Peyer's patch (tissue), 4 donors: ENCODE measurements around the gene GGA1.

Experiments
- CTCF ChIP-seq, 6 experiments: fragments of 450-650 bp in 4 of 6; fragments of 200-600 bp in 2 of 6; sonication (generic) in 1 of 6; IDR thresholded peaks; one replicate each; pipeline ENCODE4 v1.5.1; 2017 to 2019; ENCODE audit warnings: antibody characterized with exemption in 6 of 6, mild to moderate bottlenecking in 3 of 6, moderate library complexity in 1 of 6
- POLR2A ChIP-seq, 2 donors: fragments of 450-650 bp; IDR thresholded peaks; one replicate each; pipeline ENCODE4 v1.5.1; 2017; ENCODE audit warnings: antibody characterized with exemption in 2 of 2, mild to moderate bottlenecking in 2 of 2, moderate library complexity in 2 of 2

- TF ChIP-seq CTCF (IDR thresholded peaks at IDR 0.05) = no peak
- no peak for TF ChIP-seq POLR2A (IDR thresholded peaks at IDR 0.05)
Observed at GRCh38 chr22:37630839-37631435, 22.3 kb downstream of the GGA1 start.
